ENCODE results near the gene MYO10.

- TF ChIP-seq POLR2AphosphoS5 (IDR thresholded peaks at IDR 0.05) (no peak), POLR2A (IDR thresholded peaks at IDR 0.05) (no peak)
- TF ChIP-seq, protein P1, sequence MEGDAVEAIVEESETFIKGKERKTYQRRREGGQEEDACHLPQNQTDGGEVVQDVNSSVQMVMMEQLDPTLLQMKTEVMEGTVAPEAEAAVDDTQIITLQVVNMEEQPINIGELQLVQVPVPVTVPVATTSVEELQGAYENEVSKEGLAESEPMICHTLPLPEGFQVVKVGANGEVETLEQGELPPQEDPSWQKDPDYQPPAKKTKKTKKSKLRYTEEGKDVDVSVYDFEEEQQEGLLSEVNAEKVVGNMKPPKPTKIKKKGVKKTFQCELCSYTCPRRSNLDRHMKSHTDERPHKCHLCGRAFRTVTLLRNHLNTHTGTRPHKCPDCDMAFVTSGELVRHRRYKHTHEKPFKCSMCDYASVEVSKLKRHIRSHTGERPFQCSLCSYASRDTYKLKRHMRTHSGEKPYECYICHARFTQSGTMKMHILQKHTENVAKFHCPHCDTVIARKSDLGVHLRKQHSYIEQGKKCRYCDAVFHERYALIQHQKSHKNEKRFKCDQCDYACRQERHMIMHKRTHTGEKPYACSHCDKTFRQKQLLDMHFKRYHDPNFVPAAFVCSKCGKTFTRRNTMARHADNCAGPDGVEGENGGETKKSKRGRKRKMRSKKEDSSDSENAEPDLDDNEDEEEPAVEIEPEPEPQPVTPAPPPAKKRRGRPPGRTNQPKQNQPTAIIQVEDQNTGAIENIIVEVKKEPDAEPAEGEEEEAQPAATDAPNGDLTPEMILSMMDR (IDR thresholded peaks at IDR 0.05) = no peak
Measured at GRCh38 chr5:16929347-16929746, 6.7 kb downstream of the MYO10 start.

All from upper lobe of left lung (tissue), 4 donors.